Measurements from ENCODE around the gene BMERB1.
"Not testable (repeated sequence)": the region's sequence is repeated elsewhere in the genome, so short reads cannot be mapped to it uniquely, and the experiment has no call there.

The BMERB1 gene

GRCh38 chr16:15460601-15461000 is 26.2 kb downstream of the BMERB1 start:
- H3K4me3 ChIP-seq (ENCODE audit: low read depth, low read length), result no peak overlapping the region
- TF ChIP-seq, protein P1, sequence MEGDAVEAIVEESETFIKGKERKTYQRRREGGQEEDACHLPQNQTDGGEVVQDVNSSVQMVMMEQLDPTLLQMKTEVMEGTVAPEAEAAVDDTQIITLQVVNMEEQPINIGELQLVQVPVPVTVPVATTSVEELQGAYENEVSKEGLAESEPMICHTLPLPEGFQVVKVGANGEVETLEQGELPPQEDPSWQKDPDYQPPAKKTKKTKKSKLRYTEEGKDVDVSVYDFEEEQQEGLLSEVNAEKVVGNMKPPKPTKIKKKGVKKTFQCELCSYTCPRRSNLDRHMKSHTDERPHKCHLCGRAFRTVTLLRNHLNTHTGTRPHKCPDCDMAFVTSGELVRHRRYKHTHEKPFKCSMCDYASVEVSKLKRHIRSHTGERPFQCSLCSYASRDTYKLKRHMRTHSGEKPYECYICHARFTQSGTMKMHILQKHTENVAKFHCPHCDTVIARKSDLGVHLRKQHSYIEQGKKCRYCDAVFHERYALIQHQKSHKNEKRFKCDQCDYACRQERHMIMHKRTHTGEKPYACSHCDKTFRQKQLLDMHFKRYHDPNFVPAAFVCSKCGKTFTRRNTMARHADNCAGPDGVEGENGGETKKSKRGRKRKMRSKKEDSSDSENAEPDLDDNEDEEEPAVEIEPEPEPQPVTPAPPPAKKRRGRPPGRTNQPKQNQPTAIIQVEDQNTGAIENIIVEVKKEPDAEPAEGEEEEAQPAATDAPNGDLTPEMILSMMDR (conservative IDR thresholded peaks at IDR 0.05; ENCODE audit: low read depth, low read length), result no peak
- no peak for DNase-seq (ENCODE audit: low read depth)

GRCh38 chr16:15461376-15461775 is 27.0 kb downstream of the BMERB1 start:
- H3K4me3 ChIP-seq (ENCODE audit: low read depth, low read length), result no peak overlapping the region
- TF ChIP-seq, protein P1 (conservative IDR thresholded peaks at IDR 0.05; ENCODE audit: low read depth, low read length), result no peak
- DNase-seq (ENCODE audit: low read depth), result no peak

DNA sequence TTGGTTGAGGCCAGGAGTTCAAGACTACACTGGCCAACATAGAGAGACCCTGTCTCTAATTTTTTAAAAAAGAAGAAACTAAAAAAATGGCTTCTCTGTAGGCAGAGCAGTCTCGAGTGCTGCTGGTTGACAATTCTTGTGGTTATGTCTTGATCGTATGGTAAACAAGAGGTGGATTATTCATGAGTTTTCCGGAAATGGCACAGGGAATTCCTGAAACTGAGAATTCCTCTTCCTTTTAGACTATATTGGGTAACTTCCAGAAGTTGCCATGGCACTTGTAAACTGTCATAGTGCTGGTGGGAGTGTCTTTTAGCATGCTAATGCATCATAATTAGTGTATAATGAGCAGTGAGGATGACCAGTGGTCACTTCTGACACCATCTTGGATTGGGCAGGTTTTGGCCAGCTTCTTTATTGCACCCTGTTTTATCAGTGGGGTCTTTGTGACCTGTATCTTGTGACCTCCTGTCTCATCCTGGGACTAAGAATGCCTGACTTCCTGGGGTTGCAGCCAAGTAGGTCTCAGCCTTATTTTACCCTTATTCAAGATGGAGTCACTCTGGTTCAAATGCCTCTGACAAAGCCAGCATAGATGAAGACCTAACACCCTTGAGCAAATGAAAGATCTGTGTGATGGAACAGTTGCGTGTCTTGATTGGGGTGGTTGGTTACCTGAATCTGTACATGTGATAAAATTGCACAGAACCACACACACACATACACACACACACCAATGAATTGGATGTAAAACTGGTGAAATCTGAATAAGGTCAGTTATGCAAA is 30.2 kb downstream of the BMERB1 start:
- TF ChIP-seq, protein P1 (conservative IDR thresholded peaks at IDR 0.05; ENCODE audit: low read depth, low read length), result no peak
- H3K4me3 ChIP-seq (ENCODE audit: low read depth, low read length), result no peak overlapping the region
- peak; percentile 37 for DNase-seq (ENCODE audit: low read depth)

DNA sequence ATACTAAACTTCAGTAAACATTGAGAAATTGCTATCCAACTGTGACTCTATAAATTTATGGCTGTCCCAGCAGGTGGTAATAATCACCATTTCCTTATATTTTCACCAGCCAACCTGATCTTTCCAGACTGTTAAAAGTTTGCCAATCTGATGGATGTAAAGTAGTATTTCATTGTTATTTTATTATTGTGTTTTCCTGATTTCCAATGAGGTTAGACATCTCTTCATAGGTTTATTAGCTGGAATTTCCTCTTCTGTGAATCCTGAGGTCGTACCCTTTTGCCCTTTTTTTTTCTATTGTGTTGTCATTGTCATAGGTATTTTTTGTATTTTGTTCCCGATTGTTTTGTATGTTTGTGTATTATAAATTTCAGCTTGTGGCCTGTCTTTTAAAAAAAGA is 31.7 kb downstream of the BMERB1 start:
- no peak for DNase-seq (ENCODE audit: low read depth)
- TF ChIP-seq, protein P1 (conservative IDR thresholded peaks at IDR 0.05; ENCODE audit: low read depth, low read length), result no peak
- H3K4me3 ChIP-seq (ENCODE audit: low read depth, low read length), result no peak overlapping the region

- peak; percentile 33 for DNase-seq (ENCODE audit: low read depth)
- no peak overlapping the region for H3K4me3 ChIP-seq (ENCODE audit: low read depth, low read length)
- TF ChIP-seq, protein P1 (conservative IDR thresholded peaks at IDR 0.05; ENCODE audit: low read depth, low read length), result peak; percentile 31
These were observed 32.7 kb downstream of the BMERB1 start for GRCh38 chr16:15466886-15467781.

DNA sequence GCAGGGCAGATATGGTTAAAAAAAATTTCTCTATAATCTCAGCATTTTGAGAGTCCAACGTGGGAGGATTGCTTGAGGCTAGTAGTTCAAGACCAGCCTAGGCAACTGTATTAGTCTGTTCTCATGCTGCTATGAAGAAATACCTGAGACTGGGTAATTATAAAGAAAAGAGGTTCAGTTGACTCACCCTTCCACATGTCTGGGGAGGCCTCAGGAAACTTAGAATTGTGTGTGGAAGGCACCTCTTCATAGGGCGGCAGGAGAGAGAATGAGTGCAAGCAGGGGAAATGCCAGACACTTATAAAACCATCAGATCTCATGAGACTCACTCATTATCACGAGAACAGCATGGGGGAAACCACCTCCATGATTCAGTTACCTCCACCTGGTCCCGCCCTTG is 42.6 kb downstream of the BMERB1 start:
- not testable (repeated sequence) for DNase-seq (ENCODE audit: low read depth); H3K4me3 ChIP-seq (ENCODE audit: low read depth, low read length)

DNA sequence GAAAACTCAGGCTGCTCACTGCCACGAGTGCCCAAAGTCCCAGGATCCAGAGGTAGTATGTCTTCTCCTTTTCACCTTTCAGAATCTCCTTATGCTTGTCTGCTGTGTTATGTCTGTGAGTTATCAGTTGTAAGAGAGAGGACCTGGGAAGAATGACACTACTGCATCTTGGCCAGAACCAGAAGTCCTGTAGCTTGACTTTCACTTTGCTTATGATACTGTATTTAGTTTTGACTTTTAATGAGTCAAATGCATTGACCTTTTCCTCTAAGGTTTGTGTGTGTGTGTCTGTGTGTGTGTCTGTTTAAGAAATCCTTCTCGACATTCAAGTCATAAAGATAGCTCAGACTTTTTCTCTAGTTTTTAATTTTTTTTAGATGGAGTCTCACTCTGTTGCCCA is 43.4 kb downstream of the BMERB1 start:
- peak; percentile 48 for DNase-seq (ENCODE audit: low read depth)
- no peak overlapping the region for H3K4me3 ChIP-seq (ENCODE audit: low read depth, low read length)
- TF ChIP-seq, protein P1 (conservative IDR thresholded peaks at IDR 0.05; ENCODE audit: low read depth, low read length), result no peak
